Femur (tissue), 1 donor: ENCODE data around the gene DNASE1L3.
A peak's percentile ranks its signal among the peaks of the same experiment; 100 is the strongest.
"Not testable (repeated sequence)": the region's sequence is repeated elsewhere in the genome, so short reads cannot be mapped to it uniquely, and the experiment has no call there.

Experiments
- DNase-seq: peaks from one replicate; pipeline ENCODE4 v3.0.0-alpha.2; 2017

DNASE1L3 gene

GRCh38 chr3:58210761-58211460, at the start of gene DNASE1L3:
TSS of gene DNASE1L3 (minus strand) at chr3:58210972. CDS start at chr3:58210906, 66 bp downstream.
- no peak for DNase-seq

- peak; percentile 29 for DNase-seq
Observed at GRCh38 chr3:58260261-58260731, 49.5 kb upstream of the DNASE1L3 start.

GRCh38 chr3:58258392-58259055, 47.8 kb upstream of the DNASE1L3 start:
- DNase-seq, result no peak

- no peak for DNase-seq
Observed at GRCh38 chr3:58256511-58256910, 45.7 kb upstream of the DNASE1L3 start.

- DNase-seq, result no peak
Observed at GRCh38 chr3:58256061-58256460, 45.3 kb upstream of the DNASE1L3 start.

- no peak for DNase-seq
Observed at GRCh38 chr3:58254144-58254543, 43.4 kb upstream of the DNASE1L3 start.

GRCh38 chr3:58251631-58252035, 40.9 kb upstream of the DNASE1L3 start:
- DNase-seq, result no peak

GRCh38 chr3:58250093-58250707, 39.4 kb upstream of the DNASE1L3 start:
- DNase-seq, result no peak

- no peak for DNase-seq
Observed at GRCh38 chr3:58249358-58250092, 38.8 kb upstream of the DNASE1L3 start.

GRCh38 chr3:58246148-58247047, 35.6 kb upstream of the DNASE1L3 start:
- no peak for DNase-seq

GRCh38 chr3:58243976-58244585, 33.3 kb upstream of the DNASE1L3 start:
- no peak for DNase-seq

- DNase-seq, result not testable (repeated sequence)
Observed at GRCh38 chr3:58242860-58243259, 32.1 kb upstream of the DNASE1L3 start.

- no peak for DNase-seq
Observed at GRCh38 chr3:58242340-58242739, 31.6 kb upstream of the DNASE1L3 start.

GRCh38 chr3:58241306-58242044, 30.7 kb upstream of the DNASE1L3 start:
- no peak for DNase-seq

- DNase-seq, result no peak
Observed at GRCh38 chr3:58238830-58239229, 28.1 kb upstream of the DNASE1L3 start.

GRCh38 chr3:58237941-58238681, 27.3 kb upstream of the DNASE1L3 start:
- DNase-seq, result peak; percentile 43

- DNase-seq, result peak; percentile 83
Observed at GRCh38 chr3:58237238-58237940, 26.6 kb upstream of the DNASE1L3 start, which contains the start of gene ABHD6. TSS of gene ABHD6 (plus strand) at chr3:58237792. CDS start at chr3:58256587, 18,795 bp downstream.

- DNase-seq, result no peak
Observed at GRCh38 chr3:58236527-58237237, 25.9 kb upstream of the DNASE1L3 start.

- DNase-seq, result no peak
Observed at GRCh38 chr3:58235970-58236369, 25.2 kb upstream of the DNASE1L3 start.
